OCI-LY7 (cell line): ENCODE data around the gene LCP1.
A peak's percentile ranks its signal among the peaks of the same experiment; 100 is the strongest.

Experiments
- EZH2phosphoT487 ChIP-seq: fragments of 200-600 bp; sonication (generic); IDR thresholded peaks from 2 replicates; pipeline ENCODE4 v1.6.1; 2018; ENCODE audit warnings: low read depth, borderline replicate concordance, mild to moderate bottlenecking, mixed run types, antibody characterized with exemption, low read length, moderate library complexity, mixed read lengths
- TF ChIP-seq, protein P1 (sequence below): fragments of 200-600 bp; sonication (generic); conservative IDR thresholded peaks from 2 replicates; pipeline ENCODE4 v1.5.1; 2014; ENCODE audit warnings: mild to moderate bottlenecking, antibody characterized with exemption, low read length, moderate library complexity, mixed read lengths

DNA sequence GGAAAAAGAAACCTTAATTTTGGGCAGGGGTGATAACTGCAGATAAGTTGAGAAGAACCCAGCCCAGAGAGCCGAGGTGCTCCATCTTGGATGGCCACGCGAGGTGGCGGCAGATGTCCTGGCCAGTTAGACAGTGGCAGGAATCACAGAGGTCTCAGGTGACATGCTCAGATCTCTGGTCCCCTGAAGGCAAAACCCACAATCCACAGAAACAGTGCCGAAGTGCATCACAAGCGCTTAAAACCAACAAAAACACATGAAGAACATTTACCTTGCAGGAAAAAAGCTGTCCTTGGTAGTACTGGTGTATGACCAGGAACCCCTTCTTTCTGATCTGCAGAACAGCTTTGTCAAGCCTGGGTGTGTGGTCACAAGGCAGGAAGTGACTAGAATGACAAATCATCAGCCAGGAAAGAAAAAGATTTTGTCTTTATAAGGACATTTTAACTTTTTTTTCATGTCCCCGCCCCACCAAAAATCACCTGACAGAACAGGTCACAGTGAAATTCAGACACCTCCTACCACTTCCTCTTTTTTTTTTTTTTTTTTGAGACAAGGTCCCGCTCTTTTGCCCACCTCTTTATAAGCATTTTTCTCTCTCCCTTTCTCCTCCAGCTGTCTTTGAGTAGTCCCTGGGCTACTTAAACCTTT lies at the start of gene LCP1:
- TF ChIP-seq, protein P1, sequence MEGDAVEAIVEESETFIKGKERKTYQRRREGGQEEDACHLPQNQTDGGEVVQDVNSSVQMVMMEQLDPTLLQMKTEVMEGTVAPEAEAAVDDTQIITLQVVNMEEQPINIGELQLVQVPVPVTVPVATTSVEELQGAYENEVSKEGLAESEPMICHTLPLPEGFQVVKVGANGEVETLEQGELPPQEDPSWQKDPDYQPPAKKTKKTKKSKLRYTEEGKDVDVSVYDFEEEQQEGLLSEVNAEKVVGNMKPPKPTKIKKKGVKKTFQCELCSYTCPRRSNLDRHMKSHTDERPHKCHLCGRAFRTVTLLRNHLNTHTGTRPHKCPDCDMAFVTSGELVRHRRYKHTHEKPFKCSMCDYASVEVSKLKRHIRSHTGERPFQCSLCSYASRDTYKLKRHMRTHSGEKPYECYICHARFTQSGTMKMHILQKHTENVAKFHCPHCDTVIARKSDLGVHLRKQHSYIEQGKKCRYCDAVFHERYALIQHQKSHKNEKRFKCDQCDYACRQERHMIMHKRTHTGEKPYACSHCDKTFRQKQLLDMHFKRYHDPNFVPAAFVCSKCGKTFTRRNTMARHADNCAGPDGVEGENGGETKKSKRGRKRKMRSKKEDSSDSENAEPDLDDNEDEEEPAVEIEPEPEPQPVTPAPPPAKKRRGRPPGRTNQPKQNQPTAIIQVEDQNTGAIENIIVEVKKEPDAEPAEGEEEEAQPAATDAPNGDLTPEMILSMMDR: 0 out of 2 replicates have a peak, but pooled peaks have one; percentile 27
- TF ChIP-seq EZH2phosphoT487: no peak
